DMS53 (cell line): ENCODE data around the gene ACTL7B.
A peak's percentile ranks its signal among the peaks of the same experiment; 100 is the strongest.
"Not testable (repeated sequence)": the region's sequence is repeated elsewhere in the genome, so short reads cannot be mapped to it uniquely, and the experiment has no call there.

Experiments used
- DNase-seq: peaks from one replicate; lab custom pipeline; 2025; lab: John Stamatoyannopoulos, UW

The ACTL7B gene

GRCh38 chr9:108869092-108869725, 13.4 kb upstream of the ACTL7B start:
- no peak for DNase-seq

GRCh38 chr9:108867829-108868228, 12.0 kb upstream of the ACTL7B start:
- no peak for DNase-seq

GRCh38 chr9:108867116-108867515, 11.3 kb upstream of the ACTL7B start:
- no peak for DNase-seq

GRCh38 chr9:108866001-108866420, 10.2 kb upstream of the ACTL7B start:
- DNase-seq, result no peak

- DNase-seq, result no peak
Observed at GRCh38 chr9:108865037-108865436, 9.3 kb upstream of the ACTL7B start.

GRCh38 chr9:108864446-108864845, 8.7 kb upstream of the ACTL7B start:
- DNase-seq, result no peak

GRCh38 chr9:108863891-108864290, 8.1 kb upstream of the ACTL7B start:
- DNase-seq, result no peak

- DNase-seq, result no peak
Observed at GRCh38 chr9:108861997-108862396, 6.2 kb upstream of the ACTL7B start, which contains the start of gene ACTL7A. Gene ACTL7A (plus strand): TSS chr9:108862266. CDS start chr9:108862323, 57 bp downstream.

GRCh38 chr9:108861464-108861863, 5.7 kb upstream of the ACTL7B start:
- DNase-seq, result no peak

- DNase-seq, result no peak
Observed at GRCh38 chr9:108860764-108861163, 5.0 kb upstream of the ACTL7B start.

GRCh38 chr9:108860354-108860753, 4.6 kb upstream of the ACTL7B start:
- DNase-seq, result no peak

- DNase-seq, result peak; percentile 29
Observed at GRCh38 chr9:108859459-108860114, 3.8 kb upstream of the ACTL7B start.

GRCh38 chr9:108857572-108857971, 1.8 kb upstream of the ACTL7B start:
- no peak for DNase-seq

GRCh38 chr9:108855529-108855886, 278 bp downstream of the ACTL7B start:
- no peak for DNase-seq

- no peak for DNase-seq
Observed at GRCh38 chr9:108854641-108855528, 901 bp downstream of the ACTL7B start.

GRCh38 chr9:108854094-108854493, 1.7 kb downstream of the ACTL7B start:
- DNase-seq, result peak; percentile 22

GRCh38 chr9:108852079-108852478, 3.7 kb downstream of the ACTL7B start:
- no peak for DNase-seq

- no peak for DNase-seq
Observed at GRCh38 chr9:108851138-108851537, 4.6 kb downstream of the ACTL7B start.

GRCh38 chr9:108850293-108850897, 5.4 kb downstream of the ACTL7B start:
- DNase-seq, result peak; percentile 44

- DNase-seq, result not testable (repeated sequence)
Observed at GRCh38 chr9:108848296-108848695, 7.5 kb downstream of the ACTL7B start.

- DNase-seq, result no peak
Observed at GRCh38 chr9:108845947-108846346, 9.8 kb downstream of the ACTL7B start.

GRCh38 chr9:108845507-108845906, 10.3 kb downstream of the ACTL7B start:
- no peak for DNase-seq
